Upper lobe of right lung (tissue), 1 donor: ENCODE results near the gene PTPRT. TPM values are rescaled to one million over a fixed set of nuclear protein-coding genes. Genes with fewer than 3 reads are reported as not detected.

Experiments
- ATAC-seq: fragments of 200-7000 bp; cut with Tn5 transposase; one replicate; pipeline ENCODE4 v1.9.1; 2020; ENCODE audit warnings: mild to moderate bottlenecking, moderate library complexity
- DNase-seq: peaks from one replicate; pipeline ENCODE4 v3.0.0-alpha.2; 2020
- H3K27ac ChIP-seq: fragments of 200-600 bp; one replicate; pipeline ENCODE4 v1.8.0; 2022
- H3K27me3 ChIP-seq: fragments of 200-600 bp; one replicate; pipeline ENCODE4 v1.8.0; 2022; ENCODE audit warnings: mild to moderate bottlenecking
- H3K36me3 ChIP-seq: fragments of 200-600 bp; one replicate; pipeline ENCODE4 v1.8.0; 2022
- H3K4me1 ChIP-seq: fragments of 200-600 bp; one replicate; pipeline ENCODE4 v1.8.0; 2022
- H3K4me3 ChIP-seq: fragments of 200-600 bp; one replicate; pipeline ENCODE4 v1.8.0; 2022; ENCODE audit warnings: mild to moderate bottlenecking
- H3K9me3 ChIP-seq: fragments of 200-600 bp; one replicate; pipeline ENCODE4 v1.8.0; 2022
- intact Hi-C: fragments of 100-400 bp; cut with DNase I; formaldehyde crosslinking; loops from one replicate; pipeline ENCODE4 v1.11.0; 2022
- total RNA-seq: library from RNA; stranded (reverse); fragmentation: NEBNext Ultra II Directional; extraction: Animal tissue kit (Norgen Biotek cat#: 25700); gene quantifications from one replicate; pipeline ENCODE4 v1.2.1, GENCODE V29; 2021
- TF ChIP-seq, protein P1 (sequence below): fragments of 200-600 bp; IDR thresholded peaks from one replicate; pipeline ENCODE4 v1.8.0; 2022; ENCODE audit warnings: antibody characterized with exemption
- donor health status: DM: no; HTN: yes; CAD: no; lungs with severe emphysema.

PTPRT gene
- total RNA-seq, 1 donor from 2014 or later, result 0.46 TPM

DNA sequence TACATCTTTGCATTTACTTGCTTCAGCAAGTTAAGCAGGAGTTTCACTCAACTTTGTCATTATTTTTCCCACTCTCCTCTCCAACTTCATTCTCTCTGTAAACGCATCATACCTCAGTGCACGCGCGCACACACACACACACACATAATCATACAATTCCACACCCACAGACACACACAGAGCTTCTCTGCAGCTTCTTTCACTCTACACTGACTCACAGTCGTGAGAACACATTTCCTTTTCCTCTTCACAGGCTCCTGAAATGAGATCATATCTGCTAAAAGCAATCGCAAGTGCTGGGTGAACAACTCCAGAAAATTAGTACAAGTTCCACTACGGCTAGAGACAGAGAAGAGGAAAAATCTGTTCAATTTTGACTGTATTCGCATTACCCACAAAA, 215.4 kb downstream of the PTPRT start:
- ATAC-seq (no peak), DNase-seq (no peak)
- intact Hi-C loops, result no loop called here
- no peak overlapping the region for H3K27ac ChIP-seq
- TF ChIP-seq, protein P1, sequence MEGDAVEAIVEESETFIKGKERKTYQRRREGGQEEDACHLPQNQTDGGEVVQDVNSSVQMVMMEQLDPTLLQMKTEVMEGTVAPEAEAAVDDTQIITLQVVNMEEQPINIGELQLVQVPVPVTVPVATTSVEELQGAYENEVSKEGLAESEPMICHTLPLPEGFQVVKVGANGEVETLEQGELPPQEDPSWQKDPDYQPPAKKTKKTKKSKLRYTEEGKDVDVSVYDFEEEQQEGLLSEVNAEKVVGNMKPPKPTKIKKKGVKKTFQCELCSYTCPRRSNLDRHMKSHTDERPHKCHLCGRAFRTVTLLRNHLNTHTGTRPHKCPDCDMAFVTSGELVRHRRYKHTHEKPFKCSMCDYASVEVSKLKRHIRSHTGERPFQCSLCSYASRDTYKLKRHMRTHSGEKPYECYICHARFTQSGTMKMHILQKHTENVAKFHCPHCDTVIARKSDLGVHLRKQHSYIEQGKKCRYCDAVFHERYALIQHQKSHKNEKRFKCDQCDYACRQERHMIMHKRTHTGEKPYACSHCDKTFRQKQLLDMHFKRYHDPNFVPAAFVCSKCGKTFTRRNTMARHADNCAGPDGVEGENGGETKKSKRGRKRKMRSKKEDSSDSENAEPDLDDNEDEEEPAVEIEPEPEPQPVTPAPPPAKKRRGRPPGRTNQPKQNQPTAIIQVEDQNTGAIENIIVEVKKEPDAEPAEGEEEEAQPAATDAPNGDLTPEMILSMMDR, result no peak
- no peaks in the 10 kb centered on the region for H3K9me3 ChIP-seq
- no peaks in the 10 kb centered on the region for H3K4me1 ChIP-seq
- H3K4me3 ChIP-seq, result no peak overlapping the region
- H3K27me3 ChIP-seq, result no peaks in the 10 kb centered on the region
- no peaks in the 10 kb centered on the region for H3K36me3 ChIP-seq

DNA sequence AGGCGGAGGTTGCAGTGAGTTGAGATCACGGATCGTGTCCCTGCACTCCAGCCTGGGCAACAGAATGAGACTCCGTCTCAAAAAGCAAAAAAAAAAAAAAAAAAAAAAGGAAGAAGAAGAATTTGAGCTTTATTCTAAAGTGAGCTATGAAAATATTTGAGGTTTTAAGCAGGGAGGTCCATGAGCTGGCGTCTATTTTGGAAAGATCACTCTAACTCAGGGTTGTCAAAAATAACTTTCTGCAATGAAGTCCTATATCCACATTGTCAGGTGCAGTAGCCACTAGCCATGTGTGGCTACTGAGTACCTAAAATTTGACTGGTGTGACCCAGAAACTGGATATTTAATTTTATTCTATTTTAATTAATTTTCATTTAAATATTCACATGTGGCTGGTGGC, 217.1 kb downstream of the PTPRT start:
- H3K9me3 ChIP-seq, result no peaks in the 10 kb centered on the region
- DNase-seq (no peak), ATAC-seq (no peak)
- intact Hi-C loops, result no loop called here
- TF ChIP-seq, protein P1, result no peak
- no peaks in the 10 kb centered on the region for H3K4me1 ChIP-seq
- H3K36me3 ChIP-seq, result no peaks in the 10 kb centered on the region
- no peak overlapping the region for H3K27ac ChIP-seq
- no peaks in the 10 kb centered on the region for H3K27me3 ChIP-seq
- H3K4me3 ChIP-seq, result no peak overlapping the region

DNA sequence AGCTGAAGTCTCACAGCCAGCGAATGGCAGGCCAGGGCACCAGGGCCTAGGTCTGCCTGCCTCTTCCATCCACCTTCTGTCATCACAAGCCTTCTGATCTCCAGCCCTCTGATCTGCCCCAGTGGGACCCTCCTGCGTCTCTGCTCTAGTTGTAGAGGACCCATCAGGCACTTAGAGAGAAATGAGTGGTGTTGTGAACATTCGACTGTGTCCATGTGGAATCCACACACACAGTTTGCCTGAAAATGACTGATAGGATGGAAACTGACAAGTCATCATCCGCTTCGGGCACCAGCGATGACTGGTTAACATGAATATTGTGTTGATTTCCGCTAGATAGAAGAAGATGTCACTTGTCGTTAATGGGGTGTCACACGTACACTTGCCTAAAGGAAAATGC, 221.0 kb downstream of the PTPRT start:
- Histone ChIP-seq H3K4me1 (no peaks in the 10 kb centered on the region), H3K4me3 (no peak overlapping the region), H3K27me3 (no peaks in the 10 kb centered on the region), H3K9me3 (no peaks in the 10 kb centered on the region), H3K27ac (no peak overlapping the region), H3K36me3 (no peaks in the 10 kb centered on the region)
- TF ChIP-seq, protein P1, result no peak
- intact Hi-C loops, result no loop called here
- ATAC-seq (no peak), DNase-seq (no peak)

DNA sequence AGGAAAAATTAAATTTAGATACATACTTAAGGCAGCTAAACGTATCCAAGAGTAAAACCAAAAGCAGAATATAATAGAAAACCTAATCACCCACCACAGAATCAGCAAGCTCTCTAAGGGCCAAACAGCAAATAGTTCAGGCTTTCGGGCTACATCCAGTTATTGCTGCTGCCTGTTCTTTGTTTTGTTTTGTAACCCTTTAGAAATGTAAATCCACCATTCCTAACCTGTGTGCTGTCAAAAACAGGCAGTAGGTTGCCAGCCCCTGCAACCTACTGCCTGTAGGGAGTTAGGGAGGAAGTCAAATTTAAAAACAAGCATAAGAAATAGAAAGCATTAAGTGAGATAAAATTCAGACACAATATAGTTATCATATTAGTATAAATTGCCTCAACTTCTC, 225.9 kb downstream of the PTPRT start:
- Histone ChIP-seq H3K27ac (no peak overlapping the region), H3K4me1 (no peaks in the 10 kb centered on the region), H3K27me3 (no peaks in the 10 kb centered on the region), H3K9me3 (no peaks in the 10 kb centered on the region), H3K4me3 (no peak overlapping the region), H3K36me3 (no peaks in the 10 kb centered on the region)
- TF ChIP-seq, protein P1, result no peak
- intact Hi-C loops, result no loop called here
- DNase-seq (no peak), ATAC-seq (no peak)

GRCh38 chr20:42961771-42962170, 227.9 kb downstream of the PTPRT start:
- H3K27ac ChIP-seq, result no peak overlapping the region
- TF ChIP-seq, protein P1, result no peak
- no peaks in the 10 kb centered on the region for H3K4me1 ChIP-seq
- H3K9me3 ChIP-seq, result no peaks in the 10 kb centered on the region
- H3K36me3 ChIP-seq, result no peaks in the 10 kb centered on the region
- H3K27me3 ChIP-seq, result no peaks in the 10 kb centered on the region
- ATAC-seq (no peak), DNase-seq (no peak)
- H3K4me3 ChIP-seq, result no peak overlapping the region
- intact Hi-C loops, result no loop called here

GRCh38 chr20:42959996-42960395, 229.7 kb downstream of the PTPRT start:
- intact Hi-C loops, result no loop called here
- no peaks in the 10 kb centered on the region for H3K27me3 ChIP-seq
- ATAC-seq (no peak), DNase-seq (no peak)
- H3K4me3 ChIP-seq, result no peak overlapping the region
- TF ChIP-seq, protein P1, result no peak
- no peaks in the 10 kb centered on the region for H3K4me1 ChIP-seq
- H3K27ac ChIP-seq, result no peak overlapping the region
- no peaks in the 10 kb centered on the region for H3K36me3 ChIP-seq
- H3K9me3 ChIP-seq, result no peaks in the 10 kb centered on the region
